ENCODE results near the gene TADA2B.

The TADA2B gene

DNA sequence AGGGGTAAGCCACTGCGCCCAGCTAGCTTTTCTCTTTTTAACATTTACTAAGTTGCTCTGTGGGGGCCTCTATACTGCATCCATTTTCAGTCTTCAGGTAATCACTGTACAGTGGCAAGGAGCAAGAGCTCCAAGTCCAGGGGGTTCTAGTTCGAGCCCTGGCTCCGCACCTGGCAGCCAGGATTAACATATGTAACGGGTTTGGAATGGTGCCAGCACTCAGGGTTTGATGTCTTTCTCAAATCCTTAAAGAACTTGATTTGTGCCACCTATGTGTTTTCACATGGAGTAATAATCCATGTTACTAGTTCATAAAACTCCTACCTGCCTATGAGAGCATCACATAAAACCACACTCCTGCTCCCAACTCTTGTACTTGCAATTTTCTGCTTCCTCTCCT is 20.2 kb downstream of the TADA2B start:
- Histone ChIP-seq H3K4me2 (ENCODE audit: low read length) (no peak overlapping the region), H4K20me1 (ENCODE audit: insufficient read depth, low read length) (no peaks in the 10 kb centered on the region), H3K27me3 (ENCODE audit: insufficient read depth, low read length) (no peaks in the 10 kb centered on the region), H3K9me2 (ENCODE audit: low read depth, low read length) (no peaks in the 10 kb centered on the region), H3K36me3 (ENCODE audit: insufficient read depth, low read length) (peaks cover 56% of the 10 kb centered on the region), H3K4me3 (ENCODE audit: low read depth, low read length, poor library complexity, severe bottlenecking) (no peak overlapping the region), H3K79me2 (ENCODE audit: insufficient read depth, low read length) (peaks cover 16% of the 10 kb centered on the region), H3K27ac (ENCODE audit: low read depth, low read length, poor library complexity, severe bottlenecking) (no peak overlapping the region), H3K9ac (ENCODE audit: low read length) (no peak overlapping the region), H3K4me1 (ENCODE audit: insufficient read depth, low read length, severe bottlenecking) (peaks cover 13% of the 10 kb centered on the region), H2AFZ (ENCODE audit: low read length) (no peak overlapping the region), H3F3A (ENCODE audit: insufficient read depth, low read length) (no peaks in the 10 kb centered on the region), H3K9me3 (ENCODE audit: low read length) (no peaks in the 10 kb centered on the region)
- TF ChIP-seq, protein P1, sequence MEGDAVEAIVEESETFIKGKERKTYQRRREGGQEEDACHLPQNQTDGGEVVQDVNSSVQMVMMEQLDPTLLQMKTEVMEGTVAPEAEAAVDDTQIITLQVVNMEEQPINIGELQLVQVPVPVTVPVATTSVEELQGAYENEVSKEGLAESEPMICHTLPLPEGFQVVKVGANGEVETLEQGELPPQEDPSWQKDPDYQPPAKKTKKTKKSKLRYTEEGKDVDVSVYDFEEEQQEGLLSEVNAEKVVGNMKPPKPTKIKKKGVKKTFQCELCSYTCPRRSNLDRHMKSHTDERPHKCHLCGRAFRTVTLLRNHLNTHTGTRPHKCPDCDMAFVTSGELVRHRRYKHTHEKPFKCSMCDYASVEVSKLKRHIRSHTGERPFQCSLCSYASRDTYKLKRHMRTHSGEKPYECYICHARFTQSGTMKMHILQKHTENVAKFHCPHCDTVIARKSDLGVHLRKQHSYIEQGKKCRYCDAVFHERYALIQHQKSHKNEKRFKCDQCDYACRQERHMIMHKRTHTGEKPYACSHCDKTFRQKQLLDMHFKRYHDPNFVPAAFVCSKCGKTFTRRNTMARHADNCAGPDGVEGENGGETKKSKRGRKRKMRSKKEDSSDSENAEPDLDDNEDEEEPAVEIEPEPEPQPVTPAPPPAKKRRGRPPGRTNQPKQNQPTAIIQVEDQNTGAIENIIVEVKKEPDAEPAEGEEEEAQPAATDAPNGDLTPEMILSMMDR (IDR thresholded peaks at IDR 0.05; ENCODE audit: low read length): no peak
- no peak for TF ChIP-seq EZH2 (IDR thresholded peaks at IDR 0.05; ENCODE audit: borderline replicate concordance, low read length)

DNA sequence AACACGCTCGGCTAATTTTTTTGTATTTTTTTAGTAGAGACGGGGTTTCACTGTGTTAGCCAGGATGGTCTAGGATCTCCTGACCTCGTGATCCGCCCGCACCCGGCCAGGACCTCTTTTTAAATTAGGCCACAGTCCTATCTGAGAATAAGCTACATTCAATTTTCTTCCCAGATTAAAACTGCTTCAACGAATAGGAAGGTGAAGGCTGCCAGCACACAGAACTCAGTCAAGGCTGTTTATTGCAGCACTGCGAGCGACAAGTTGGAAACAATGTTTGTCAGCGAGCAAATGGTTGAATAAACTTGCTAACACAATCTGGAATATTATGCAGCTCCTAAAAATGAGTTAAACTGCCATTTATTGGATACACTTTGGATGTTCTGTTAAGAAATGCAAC is 22.8 kb downstream of the TADA2B start:
- peak overlapping the region; percentile 77 for H3K4me3 ChIP-seq (ENCODE audit: low read depth, low read length, poor library complexity, severe bottlenecking)
- H3K27me3 ChIP-seq (ENCODE audit: insufficient read depth, low read length): no peaks in the 10 kb centered on the region
- H3K4me1 ChIP-seq (ENCODE audit: insufficient read depth, low read length, severe bottlenecking): peaks cover 20% of the 10 kb centered on the region
- no peaks in the 10 kb centered on the region for H4K20me1 ChIP-seq (ENCODE audit: insufficient read depth, low read length)
- H3K27ac ChIP-seq (ENCODE audit: low read depth, low read length, poor library complexity, severe bottlenecking): no peak overlapping the region
- H3F3A ChIP-seq (ENCODE audit: insufficient read depth, low read length): no peaks in the 10 kb centered on the region
- H3K4me2 ChIP-seq (ENCODE audit: low read length): peak overlapping the region; percentile 77
- H3K9me2 ChIP-seq (ENCODE audit: low read depth, low read length): no peaks in the 10 kb centered on the region
- no peaks in the 10 kb centered on the region for H3K9me3 ChIP-seq (ENCODE audit: low read length)
- no peak overlapping the region for H3K9ac ChIP-seq (ENCODE audit: low read length)
- H3K79me2 ChIP-seq (ENCODE audit: insufficient read depth, low read length): peaks cover 16% of the 10 kb centered on the region
- no peak overlapping the region for H2AFZ ChIP-seq (ENCODE audit: low read length)
- peaks cover 38% of the 10 kb centered on the region for H3K36me3 ChIP-seq (ENCODE audit: insufficient read depth, low read length)
- TF ChIP-seq, protein P1 (IDR thresholded peaks at IDR 0.05; ENCODE audit: low read length): no peak
- TF ChIP-seq EZH2 (IDR thresholded peaks at IDR 0.05; ENCODE audit: borderline replicate concordance, low read length): no peak

DNA sequence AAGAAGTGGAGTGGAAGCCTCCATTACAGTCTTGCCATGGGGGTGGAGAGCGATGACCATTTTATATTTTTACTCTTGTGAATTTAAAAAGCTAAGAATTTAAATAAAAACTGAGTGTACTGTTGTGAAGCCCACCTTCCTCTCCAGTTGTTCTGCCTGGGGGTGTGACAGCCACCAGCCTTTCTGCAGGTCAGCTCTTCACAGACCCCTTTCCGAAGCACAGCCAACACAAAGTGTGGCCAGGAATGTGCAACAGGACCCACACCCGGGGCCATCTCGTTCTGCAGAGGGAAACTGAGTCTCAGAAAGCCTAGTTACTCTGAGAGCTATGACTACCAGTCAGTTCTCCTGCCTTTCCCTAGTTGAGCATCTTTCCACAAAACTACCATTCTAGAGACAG is 23.3 kb downstream of the TADA2B start:
- peaks cover 34% of the 10 kb centered on the region for H3K36me3 ChIP-seq (ENCODE audit: insufficient read depth, low read length)
- no peak overlapping the region for H2AFZ ChIP-seq (ENCODE audit: low read length)
- peaks cover 16% of the 10 kb centered on the region for H3K79me2 ChIP-seq (ENCODE audit: insufficient read depth, low read length)
- peak overlapping the region; percentile 77 for H3K4me2 ChIP-seq (ENCODE audit: low read length)
- peaks cover 20% of the 10 kb centered on the region for H3K4me1 ChIP-seq (ENCODE audit: insufficient read depth, low read length, severe bottlenecking)
- no peaks in the 10 kb centered on the region for H3K9me3 ChIP-seq (ENCODE audit: low read length)
- H3K9ac ChIP-seq (ENCODE audit: low read length): peak overlapping the region; percentile 89
- no peaks in the 10 kb centered on the region for H3F3A ChIP-seq (ENCODE audit: insufficient read depth, low read length)
- H3K27me3 ChIP-seq (ENCODE audit: insufficient read depth, low read length): no peaks in the 10 kb centered on the region
- H3K9me2 ChIP-seq (ENCODE audit: low read depth, low read length): no peaks in the 10 kb centered on the region
- TF ChIP-seq, protein P1 (IDR thresholded peaks at IDR 0.05; ENCODE audit: low read length): no peak
- TF ChIP-seq EZH2 (IDR thresholded peaks at IDR 0.05; ENCODE audit: borderline replicate concordance, low read length): no peak
- H3K4me3 ChIP-seq (ENCODE audit: low read depth, low read length, poor library complexity, severe bottlenecking): peak overlapping the region; percentile 77
- no peak overlapping the region for H3K27ac ChIP-seq (ENCODE audit: low read depth, low read length, poor library complexity, severe bottlenecking)
- H4K20me1 ChIP-seq (ENCODE audit: insufficient read depth, low read length): no peaks in the 10 kb centered on the region

All from OCI-LY1 (cell line).